Measurements from ENCODE around the gene AGBL4.
"Not testable (repeated sequence)": the region's sequence is repeated elsewhere in the genome, so short reads cannot be mapped to it uniquely, and the experiment has no call there.

The AGBL4 gene

GRCh38 chr1:49424782-49425181 is 599.0 kb downstream of the AGBL4 start:
- no peak for DNase-seq

GRCh38 chr1:49416758-49417157 is 607.0 kb downstream of the AGBL4 start:
- DNase-seq = no peak

GRCh38 chr1:49408346-49408745 is 615.4 kb downstream of the AGBL4 start:
- no peak for DNase-seq

GRCh38 chr1:49397086-49397485 is 626.7 kb downstream of the AGBL4 start:
- no peak for DNase-seq

- DNase-seq = no peak
Measured at GRCh38 chr1:49394200-49394599, 629.6 kb downstream of the AGBL4 start.

- DNase-seq = no peak
Measured at GRCh38 chr1:49389699-49390098, 634.1 kb downstream of the AGBL4 start.

GRCh38 chr1:49364676-49365075 is 659.1 kb downstream of the AGBL4 start:
- no peak for DNase-seq

- no peak for DNase-seq
Measured at GRCh38 chr1:49363628-49364027, 660.1 kb downstream of the AGBL4 start.

GRCh38 chr1:49358036-49358435 is 665.7 kb downstream of the AGBL4 start:
- DNase-seq = no peak

- DNase-seq = no peak
Measured at GRCh38 chr1:49356594-49356993, 667.2 kb downstream of the AGBL4 start.

GRCh38 chr1:49351768-49352167 is 672.0 kb downstream of the AGBL4 start:
- DNase-seq = no peak

- DNase-seq = no peak
Measured at GRCh38 chr1:49346767-49347349, 676.9 kb downstream of the AGBL4 start.

- no peak for DNase-seq
Measured at GRCh38 chr1:49340576-49340975, 683.2 kb downstream of the AGBL4 start.

- no peak for DNase-seq
Measured at GRCh38 chr1:49339043-49339442, 684.7 kb downstream of the AGBL4 start.

GRCh38 chr1:49337251-49337650 is 686.5 kb downstream of the AGBL4 start:
- no peak for DNase-seq

GRCh38 chr1:49333906-49334305 is 689.8 kb downstream of the AGBL4 start:
- no peak for DNase-seq

GRCh38 chr1:49331066-49331852 is 692.5 kb downstream of the AGBL4 start:
- DNase-seq = no peak

GRCh38 chr1:49323925-49324540 is 699.7 kb downstream of the AGBL4 start:
- no peak for DNase-seq

GRCh38 chr1:49320493-49320892 is 703.3 kb downstream of the AGBL4 start:
- DNase-seq = not testable (repeated sequence)

GRCh38 chr1:49319426-49319963 is 704.3 kb downstream of the AGBL4 start:
- no peak for DNase-seq

- DNase-seq = no peak
Measured at GRCh38 chr1:49318218-49318617, 705.5 kb downstream of the AGBL4 start.

GRCh38 chr1:49307457-49307856 is 716.3 kb downstream of the AGBL4 start:
- no peak for DNase-seq

GRCh38 chr1:49306507-49307070 is 717.2 kb downstream of the AGBL4 start:
- no peak for DNase-seq

- not testable (repeated sequence) for DNase-seq
Measured at GRCh38 chr1:49302400-49302799, 721.4 kb downstream of the AGBL4 start.
